ENCODE data around the gene NFATC3. TPM values are rescaled to one million over a fixed set of nuclear protein-coding genes. Genes with fewer than 3 reads are reported as not detected.

NFATC3 gene
- total RNA-seq, 2 donors from 2014 or later, result 27.4 to 30.1 TPM

DNA sequence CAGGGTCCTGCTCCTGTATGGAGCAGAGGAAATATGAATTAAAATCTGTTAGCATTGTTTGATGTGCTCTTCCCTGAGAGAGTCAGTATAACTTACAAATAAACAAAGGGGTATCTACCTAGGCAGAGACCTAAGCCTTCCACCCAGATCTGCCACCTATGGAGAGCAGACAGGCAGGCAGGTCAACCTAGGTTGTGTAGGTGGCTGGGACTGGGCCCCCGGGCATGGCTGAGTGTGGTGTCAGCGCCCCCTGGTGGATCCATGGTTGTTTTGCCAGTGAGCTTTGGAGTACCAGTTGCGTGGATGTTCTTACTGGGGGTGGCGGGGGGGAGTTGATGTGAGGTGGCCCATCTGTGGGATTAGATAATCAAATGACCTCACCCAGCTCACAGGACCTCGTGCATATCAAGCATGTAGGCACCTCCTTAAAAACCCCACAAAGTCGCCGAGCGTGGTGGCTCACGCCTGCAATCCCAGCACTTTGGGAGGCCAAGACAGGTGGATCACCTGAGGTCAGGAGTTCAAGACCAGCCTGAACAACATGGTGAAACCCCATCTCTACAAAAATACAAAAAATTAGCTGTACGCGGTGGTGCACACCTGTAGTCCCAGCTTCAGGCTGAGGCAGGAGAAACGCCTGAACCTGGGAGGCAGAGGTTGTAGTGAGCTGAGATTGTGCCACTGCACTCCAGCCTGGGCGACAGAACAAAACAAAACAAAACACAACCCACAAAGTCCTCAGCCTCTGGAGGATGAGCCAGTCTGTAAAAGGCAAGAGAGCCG lies 44.5 kb upstream of the NFATC3 start:
- Histone ChIP-seq H3K9me3 (ENCODE audit: control insufficient read depth, low read length) (no peaks in the 10 kb centered on the region), H3K36me3 (ENCODE audit: control insufficient read depth, insufficient read depth, low read length) (peaks cover 23% of the 10 kb centered on the region), H3K4me3 (ENCODE audit: low read length) (no peak overlapping the region), H3K27me3 (ENCODE audit: control insufficient read depth, insufficient read depth, low read length, poor library complexity, severe bottlenecking) (no peaks in the 10 kb centered on the region), H3K9ac (ENCODE audit: extremely low read depth, low read length, poor library complexity, severe bottlenecking) (no peak overlapping the region), H3K27ac (ENCODE audit: low read depth, low read length) (no peak overlapping the region), H3K4me1 (ENCODE audit: control insufficient read depth, insufficient read depth, low read length) (no peaks in the 10 kb centered on the region)
- H3K36me3 Mint-ChIP-seq (ENCODE audit: low read depth), result peaks cover 19% of the 10 kb centered on the region
- WGBS, 2 experiments (ENCODE audit: insufficient coverage in 1 of 2, insufficient read length in 1 of 2), result 74 to 85% methylated on average over 7 to 14 of the region's 14 CpGs
- H3K4me1 Mint-ChIP-seq, result peaks cover 3% of the 10 kb centered on the region
- DNase-seq, result peak; percentile 97
- no peak overlapping the region for H3K4me3 Mint-ChIP-seq
- H3K27me3 Mint-ChIP-seq (ENCODE audit: insufficient read depth), result no peaks in the 10 kb centered on the region
- TF ChIP-seq, protein P1, sequence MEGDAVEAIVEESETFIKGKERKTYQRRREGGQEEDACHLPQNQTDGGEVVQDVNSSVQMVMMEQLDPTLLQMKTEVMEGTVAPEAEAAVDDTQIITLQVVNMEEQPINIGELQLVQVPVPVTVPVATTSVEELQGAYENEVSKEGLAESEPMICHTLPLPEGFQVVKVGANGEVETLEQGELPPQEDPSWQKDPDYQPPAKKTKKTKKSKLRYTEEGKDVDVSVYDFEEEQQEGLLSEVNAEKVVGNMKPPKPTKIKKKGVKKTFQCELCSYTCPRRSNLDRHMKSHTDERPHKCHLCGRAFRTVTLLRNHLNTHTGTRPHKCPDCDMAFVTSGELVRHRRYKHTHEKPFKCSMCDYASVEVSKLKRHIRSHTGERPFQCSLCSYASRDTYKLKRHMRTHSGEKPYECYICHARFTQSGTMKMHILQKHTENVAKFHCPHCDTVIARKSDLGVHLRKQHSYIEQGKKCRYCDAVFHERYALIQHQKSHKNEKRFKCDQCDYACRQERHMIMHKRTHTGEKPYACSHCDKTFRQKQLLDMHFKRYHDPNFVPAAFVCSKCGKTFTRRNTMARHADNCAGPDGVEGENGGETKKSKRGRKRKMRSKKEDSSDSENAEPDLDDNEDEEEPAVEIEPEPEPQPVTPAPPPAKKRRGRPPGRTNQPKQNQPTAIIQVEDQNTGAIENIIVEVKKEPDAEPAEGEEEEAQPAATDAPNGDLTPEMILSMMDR (conservative IDR thresholded peaks at IDR 0.05), result peak; percentile 89
- H3K27ac Mint-ChIP-seq, result peak overlapping the region; percentile 87
- H3K9me3 Mint-ChIP-seq, result no peaks in the 10 kb centered on the region

DNA sequence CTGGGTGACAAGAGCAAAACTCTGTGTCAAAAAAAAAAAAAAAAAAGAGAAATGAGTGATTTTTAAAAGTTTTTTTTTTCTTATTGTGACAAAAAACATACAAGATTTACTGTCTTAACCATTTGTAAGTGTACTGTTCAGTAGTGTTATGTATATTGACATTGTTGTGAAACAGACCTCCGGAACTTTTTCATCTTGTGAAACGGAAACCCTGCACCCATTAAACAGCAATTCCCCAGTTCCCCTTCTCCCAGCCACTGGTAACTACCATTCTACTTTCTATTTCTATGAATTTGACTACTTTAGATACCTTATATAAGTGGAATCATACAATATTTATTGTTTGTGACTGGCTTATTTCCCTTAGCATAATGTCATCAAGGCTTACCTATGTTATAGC lies 43.4 kb upstream of the NFATC3 start:
- DNase-seq, result no peak
- H3K9ac ChIP-seq (ENCODE audit: extremely low read depth, low read length, poor library complexity, severe bottlenecking), result no peak overlapping the region
- H3K4me3 ChIP-seq (ENCODE audit: low read length), result no peak overlapping the region
- Mint-ChIP-seq H3K36me3 (ENCODE audit: low read depth) (peaks cover 24% of the 10 kb centered on the region), H3K27ac (no peak overlapping the region), H3K9me3 (no peaks in the 10 kb centered on the region), H3K4me3 (no peak overlapping the region), H3K4me1 (peaks cover 3% of the 10 kb centered on the region), H3K27me3 (ENCODE audit: insufficient read depth) (no peaks in the 10 kb centered on the region)
- TF ChIP-seq, protein P1 (conservative IDR thresholded peaks at IDR 0.05), result no peak
- no peaks in the 10 kb centered on the region for H3K27me3 ChIP-seq (ENCODE audit: control insufficient read depth, insufficient read depth, low read length, poor library complexity, severe bottlenecking)
- peaks cover 23% of the 10 kb centered on the region for H3K36me3 ChIP-seq (ENCODE audit: control insufficient read depth, insufficient read depth, low read length)
- H3K27ac ChIP-seq (ENCODE audit: low read depth, low read length), result no peak overlapping the region
- WGBS, 2 experiments (ENCODE audit: insufficient coverage in 1 of 2, insufficient read length in 1 of 2), result 80% methylated on average over 1 of the region's 2 CpGs; no CpG with 5 or more reads in 1 of the 2 experiments
- H3K9me3 ChIP-seq (ENCODE audit: control insufficient read depth, low read length), result no peaks in the 10 kb centered on the region
- H3K4me1 ChIP-seq (ENCODE audit: control insufficient read depth, insufficient read depth, low read length), result no peaks in the 10 kb centered on the region

DNA sequence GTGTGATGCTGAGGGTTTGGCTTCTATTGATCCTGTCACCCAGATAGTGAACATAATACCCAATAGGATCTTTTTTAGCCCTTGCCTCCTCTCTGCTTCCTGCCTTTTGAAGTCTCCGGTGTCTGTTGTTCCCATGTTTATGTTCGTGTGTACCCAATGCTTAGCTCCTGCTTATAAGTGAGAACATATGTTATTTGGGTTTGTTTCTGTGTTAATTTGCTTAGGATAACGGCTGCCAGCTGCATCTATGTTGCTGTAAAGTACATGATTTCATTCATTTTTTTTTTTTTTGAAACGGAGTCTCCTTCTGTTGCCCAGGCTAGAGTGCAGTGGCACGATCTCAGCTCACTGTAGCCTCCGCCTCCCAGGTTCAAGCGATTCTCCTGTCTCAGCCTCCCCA lies 39.1 kb upstream of the NFATC3 start:
- no peaks in the 10 kb centered on the region for H3K9me3 Mint-ChIP-seq
- no peaks in the 10 kb centered on the region for H3K27me3 Mint-ChIP-seq (ENCODE audit: insufficient read depth)
- Histone ChIP-seq H3K9ac (ENCODE audit: extremely low read depth, low read length, poor library complexity, severe bottlenecking) (no peak overlapping the region), H3K4me1 (ENCODE audit: control insufficient read depth, insufficient read depth, low read length) (no peaks in the 10 kb centered on the region), H3K27me3 (ENCODE audit: control insufficient read depth, insufficient read depth, low read length, poor library complexity, severe bottlenecking) (no peaks in the 10 kb centered on the region), H3K9me3 (ENCODE audit: control insufficient read depth, low read length) (no peaks in the 10 kb centered on the region), H3K27ac (ENCODE audit: low read depth, low read length) (no peak overlapping the region), H3K4me3 (ENCODE audit: low read length) (no peak overlapping the region), H3K36me3 (ENCODE audit: control insufficient read depth, insufficient read depth, low read length) (peaks cover 40% of the 10 kb centered on the region)
- no peak overlapping the region for H3K27ac Mint-ChIP-seq
- TF ChIP-seq, protein P1 (conservative IDR thresholded peaks at IDR 0.05), result no peak
- no peak overlapping the region for H3K4me3 Mint-ChIP-seq
- H3K36me3 Mint-ChIP-seq (ENCODE audit: low read depth), result peaks cover 42% of the 10 kb centered on the region
- no peaks in the 10 kb centered on the region for H3K4me1 Mint-ChIP-seq
- DNase-seq, result no peak
- WGBS, 2 experiments (ENCODE audit: insufficient coverage in 1 of 2, insufficient read length in 1 of 2), result 95 to 100% methylated on average over 5 to 7 of the region's 7 CpGs
